Activated CD4-positive, alpha-beta memory T cell treated with anti-CD3 and anti-CD28 coated beads, Interleukin-2, amount 10 ng/mL, durations not matched to agents 7 days and 5 days (primary cell): ENCODE measurements around the gene TMEM132D. TPM values are rescaled to one million over a fixed set of nuclear protein-coding genes. Genes with fewer than 3 reads are reported as not detected.

Source experiments
- CTCF ChIA-PET: fragments of 350-600 bp; sonication (Branson Sonifier 250); formaldehyde crosslinking; loops from one replicate; lab custom pipeline; 2021; ENCODE audit warnings: antibody characterized with exemption, inconsistent platforms; lab: Charles Lee
- POLR2A ChIA-PET: fragments of 350-600 bp; sonication (Branson Sonifier 250); formaldehyde crosslinking; loops from one replicate; lab custom pipeline; 2021; ENCODE audit warnings: antibody characterized with exemption; lab: Charles Lee
- DNase-seq: peaks from one replicate; pipeline ENCODE4 v3.0.0-alpha.2; 2020
- H3K27ac Mint-ChIP-seq: one replicate; pipeline ENCODE4 v1.8.0; 2021; ENCODE audit warnings: mild to moderate bottlenecking, mixed read lengths
- H3K27me3 Mint-ChIP-seq: one replicate; pipeline ENCODE4 v1.8.0; 2021; ENCODE audit warnings: mixed read lengths
- H3K36me3 Mint-ChIP-seq: one replicate; pipeline ENCODE4 v1.8.0; 2021; ENCODE audit warnings: low read depth, mixed read lengths
- H3K4me1 Mint-ChIP-seq: one replicate; pipeline ENCODE4 v1.8.0; 2021; ENCODE audit warnings: mixed read lengths
- H3K4me3 Mint-ChIP-seq: one replicate; pipeline ENCODE4 v1.8.0; 2021; ENCODE audit warnings: mild to moderate bottlenecking, mixed read lengths
- H3K9me3 Mint-ChIP-seq: one replicate; pipeline ENCODE4 v1.8.0; 2021; ENCODE audit warnings: mixed read lengths
- total RNA-seq, 2 experiments: library from RNA; stranded (reverse); gene quantifications; one replicate each; pipeline ENCODE4 v1.2.3, GENCODE V29; 2021

Gene TMEM132D
- total RNA-seq, 2 experiments from 2014 or later: not detected

DNA sequence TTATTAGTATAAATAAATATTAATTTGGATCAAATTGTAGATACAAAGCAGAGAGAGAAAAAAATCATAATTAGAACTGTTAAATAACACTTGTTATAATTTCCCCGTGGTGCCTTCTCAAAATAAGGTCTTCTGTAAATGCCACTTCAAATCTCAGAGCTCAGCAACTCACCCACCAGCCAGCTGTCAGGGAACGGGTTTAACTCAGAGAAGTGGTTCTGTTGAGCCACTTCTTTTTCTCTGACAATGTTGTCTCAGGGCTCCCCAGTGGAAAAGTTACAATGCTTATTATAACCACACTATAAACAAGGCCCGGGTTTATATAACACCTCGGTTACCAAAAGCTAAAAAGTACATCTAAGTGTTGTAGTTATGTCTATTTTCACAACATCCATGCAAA lies 598.0 kb downstream of the TMEM132D start:
- DNase-seq: no peak
- POLR2A ChIA-PET: interaction anchor here (0.6 kb wide), 1 partner anchor 47 kb away, joined by 3 read pairs; no protein-coding TSS in a partner anchor
- Mint-ChIP-seq H3K4me3 (no peak overlapping the region), H3K36me3 (no peaks in the 10 kb centered on the region), H3K27me3 (no peaks in the 10 kb centered on the region), H3K4me1 (no peaks in the 10 kb centered on the region), H3K9me3 (peaks cover 30% of the 10 kb centered on the region), H3K27ac (no peak overlapping the region)
- CTCF ChIA-PET: no interaction called here

DNA sequence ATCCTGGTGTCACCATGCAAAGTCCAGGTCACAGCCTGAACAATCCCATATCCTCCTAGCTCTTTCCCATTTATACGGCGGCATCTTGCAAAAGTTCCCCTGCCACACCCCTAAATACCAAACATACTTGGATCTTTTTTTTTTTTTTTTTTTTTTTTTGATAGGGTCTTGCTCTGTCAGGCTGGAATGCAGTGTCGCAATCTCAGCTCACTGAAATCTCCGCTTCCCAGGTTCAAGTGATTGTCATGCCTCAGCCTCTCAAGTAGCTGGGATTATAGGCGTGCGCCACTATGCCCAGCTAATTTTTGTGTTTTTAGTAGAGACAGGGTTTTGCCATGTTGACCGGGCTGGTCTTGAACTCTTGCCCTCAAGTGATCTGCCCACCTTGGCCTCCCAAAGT lies 599.3 kb downstream of the TMEM132D start:
- Mint-ChIP-seq H3K4me1 (no peaks in the 10 kb centered on the region), H3K36me3 (no peaks in the 10 kb centered on the region), H3K4me3 (no peak overlapping the region), H3K27ac (no peak overlapping the region), H3K27me3 (no peaks in the 10 kb centered on the region), H3K9me3 (peaks cover 32% of the 10 kb centered on the region)
- ChIA-PET CTCF (no interaction called here), POLR2A (no interaction called here)
- DNase-seq: no peak

DNA sequence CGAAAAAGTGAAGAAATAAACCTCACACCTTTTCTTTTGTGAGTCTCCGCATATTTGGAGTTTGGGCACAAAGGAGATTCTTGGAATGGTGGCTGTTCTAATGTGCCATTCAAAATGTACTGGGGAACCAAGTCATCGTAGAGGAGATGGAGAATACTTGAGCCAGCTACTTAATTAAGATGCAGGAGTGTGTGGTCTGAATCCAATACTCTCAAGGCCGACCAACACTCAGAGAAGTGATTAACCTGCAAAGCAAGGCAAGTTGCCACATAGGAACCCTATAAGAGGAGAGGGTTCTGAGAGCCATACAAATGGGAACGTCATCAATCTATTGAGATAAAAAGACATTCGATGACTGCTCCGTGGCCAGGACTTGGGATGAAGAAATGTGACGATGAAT lies 603.8 kb downstream of the TMEM132D start:
- no peaks in the 10 kb centered on the region for H3K36me3 Mint-ChIP-seq
- no peaks in the 10 kb centered on the region for H3K4me1 Mint-ChIP-seq
- H3K27ac Mint-ChIP-seq: no peak overlapping the region
- peaks cover 27% of the 10 kb centered on the region for H3K9me3 Mint-ChIP-seq
- ChIA-PET POLR2A (no interaction called here), CTCF (no interaction called here)
- H3K27me3 Mint-ChIP-seq: no peaks in the 10 kb centered on the region
- no peak for DNase-seq
- no peak overlapping the region for H3K4me3 Mint-ChIP-seq

DNA sequence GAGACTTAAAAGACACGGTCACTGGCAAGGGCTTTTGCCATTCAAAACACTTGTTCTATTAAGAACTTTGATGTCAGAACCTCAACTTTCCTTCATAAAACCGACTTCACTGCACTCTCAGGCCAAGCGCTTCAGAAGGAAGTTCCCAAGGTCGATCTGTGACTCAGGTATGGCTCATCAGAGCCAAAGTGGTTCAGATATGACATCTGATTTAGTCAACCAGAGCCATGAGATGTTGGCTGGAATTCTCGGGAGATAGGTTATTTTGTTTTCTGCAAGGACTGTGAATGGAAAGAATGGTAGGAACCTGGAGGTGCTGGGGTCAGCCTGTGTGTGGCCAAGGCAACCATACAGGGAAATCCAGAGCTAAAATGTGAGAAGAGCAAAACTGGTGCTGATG lies 604.9 kb downstream of the TMEM132D start:
- peaks cover 19% of the 10 kb centered on the region for H3K9me3 Mint-ChIP-seq
- no peak overlapping the region for H3K4me3 Mint-ChIP-seq
- no peaks in the 10 kb centered on the region for H3K36me3 Mint-ChIP-seq
- H3K27ac Mint-ChIP-seq: no peak overlapping the region
- ChIA-PET POLR2A (no interaction called here), CTCF (no interaction called here)
- DNase-seq: no peak
- no peaks in the 10 kb centered on the region for H3K4me1 Mint-ChIP-seq
- H3K27me3 Mint-ChIP-seq: no peaks in the 10 kb centered on the region

DNA sequence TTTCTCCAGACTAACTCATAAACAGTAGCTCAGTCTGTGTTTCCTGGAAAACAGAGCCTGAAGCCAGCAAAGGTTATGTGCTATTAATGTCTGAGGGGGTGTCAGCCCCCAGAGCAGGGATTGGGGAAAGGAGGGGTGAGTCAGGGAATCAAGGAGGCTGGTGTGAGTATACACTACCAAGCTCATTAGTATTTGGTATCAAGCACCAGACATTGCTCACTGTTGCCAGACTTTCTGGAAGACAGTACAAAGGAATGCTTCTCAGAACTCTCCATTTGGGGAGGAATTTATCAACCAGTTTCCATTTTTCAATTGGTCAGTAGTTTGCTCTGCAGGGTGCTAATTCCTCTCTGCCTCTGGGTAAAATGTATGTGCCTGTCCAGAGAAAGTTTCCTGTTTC lies 607.2 kb downstream of the TMEM132D start:
- ChIA-PET CTCF (no interaction called here), POLR2A (no interaction called here)
- no peaks in the 10 kb centered on the region for H3K36me3 Mint-ChIP-seq
- H3K4me1 Mint-ChIP-seq: no peaks in the 10 kb centered on the region
- H3K9me3 Mint-ChIP-seq: peaks cover 14% of the 10 kb centered on the region
- no peak for DNase-seq
- H3K27me3 Mint-ChIP-seq: no peaks in the 10 kb centered on the region
- no peak overlapping the region for H3K27ac Mint-ChIP-seq
- no peak overlapping the region for H3K4me3 Mint-ChIP-seq

DNA sequence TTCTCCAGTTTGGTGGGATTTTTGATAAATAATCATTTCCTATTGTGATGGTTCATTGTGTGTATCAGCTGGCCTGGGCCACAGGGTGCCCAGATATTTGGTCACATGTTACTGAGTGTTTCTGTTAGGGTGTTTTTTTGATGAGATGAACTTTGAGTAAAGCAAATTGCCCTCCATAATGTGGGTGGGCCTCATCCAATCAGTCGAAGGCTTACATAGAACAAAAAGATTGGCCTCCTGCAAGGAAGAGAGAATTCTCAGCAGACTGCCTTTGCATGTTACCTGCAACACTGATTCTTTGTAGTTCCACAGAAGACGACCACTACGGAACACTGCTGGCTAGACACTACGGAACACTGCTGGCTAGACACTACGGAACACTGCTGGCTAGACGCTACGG lies 609.0 kb downstream of the TMEM132D start:
- peaks cover 6% of the 10 kb centered on the region for H3K9me3 Mint-ChIP-seq
- DNase-seq: no peak
- ChIA-PET CTCF (no interaction called here), POLR2A (no interaction called here)
- H3K4me1 Mint-ChIP-seq: no peaks in the 10 kb centered on the region
- H3K27me3 Mint-ChIP-seq: no peaks in the 10 kb centered on the region
- H3K36me3 Mint-ChIP-seq: no peaks in the 10 kb centered on the region
- H3K27ac Mint-ChIP-seq: no peak overlapping the region
- no peak overlapping the region for H3K4me3 Mint-ChIP-seq

DNA sequence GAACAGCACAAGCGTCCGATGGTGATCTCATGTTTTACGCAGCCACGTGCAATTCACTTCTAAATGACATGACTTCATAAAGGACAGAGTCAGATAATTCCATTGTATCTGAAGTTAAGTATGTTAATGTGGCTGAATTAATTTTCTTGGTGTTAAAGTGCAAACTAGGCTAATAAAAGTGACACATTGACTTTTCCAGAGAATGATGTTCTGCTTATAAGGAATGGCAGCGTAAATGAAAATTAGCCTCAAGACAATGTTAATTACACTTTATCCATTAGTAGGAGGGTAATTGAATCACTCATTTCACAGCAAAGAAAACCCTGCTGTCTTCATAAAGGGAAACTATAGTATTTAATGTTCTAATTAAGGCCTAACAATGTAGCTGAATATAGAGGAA lies 624.1 kb downstream of the TMEM132D start:
- no peak overlapping the region for H3K4me3 Mint-ChIP-seq
- CTCF ChIA-PET: no interaction called here
- H3K27ac Mint-ChIP-seq: no peak overlapping the region
- peaks cover 14% of the 10 kb centered on the region for H3K9me3 Mint-ChIP-seq
- no peaks in the 10 kb centered on the region for H3K27me3 Mint-ChIP-seq
- H3K4me1 Mint-ChIP-seq: no peaks in the 10 kb centered on the region
- POLR2A ChIA-PET: no interaction called here
- DNase-seq: no peak
- no peaks in the 10 kb centered on the region for H3K36me3 Mint-ChIP-seq

DNA sequence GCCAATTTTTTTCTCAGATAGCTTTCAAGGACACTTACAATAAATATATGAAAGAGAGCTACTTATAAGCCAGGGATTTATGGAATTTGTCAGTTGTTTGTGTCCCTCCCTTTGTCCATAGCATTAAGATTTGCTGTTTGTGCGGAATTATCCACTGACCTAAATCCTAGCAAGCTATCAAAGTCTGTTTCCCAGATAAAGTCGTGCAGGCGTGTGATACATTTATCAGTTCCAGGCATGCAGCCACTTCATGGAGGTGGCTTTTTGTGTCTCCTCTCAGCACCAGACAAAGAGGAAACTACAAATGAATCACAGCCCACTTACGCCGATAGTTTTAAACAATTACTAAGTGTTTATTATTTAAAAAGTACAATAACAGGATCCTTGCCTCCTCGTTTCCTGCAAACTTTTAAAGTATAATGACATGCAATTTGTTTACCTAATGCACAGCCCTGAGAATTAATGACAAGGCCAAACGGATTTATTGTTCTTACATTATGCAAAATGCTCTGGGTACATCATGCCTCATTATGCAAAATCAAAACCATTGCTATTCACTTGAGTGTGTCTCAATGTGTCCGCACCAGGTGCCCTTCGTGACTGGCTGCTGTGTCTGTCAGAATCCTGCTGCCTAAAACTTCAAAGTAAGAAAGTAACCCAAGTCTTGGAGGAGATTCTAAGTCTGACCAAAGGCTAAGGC lies 627.3 kb downstream of the TMEM132D start:
- Mint-ChIP-seq H3K36me3 (no peaks in the 10 kb centered on the region), H3K4me3 (no peak overlapping the region), H3K9me3 (peaks cover 14% of the 10 kb centered on the region), H3K27me3 (no peaks in the 10 kb centered on the region), H3K27ac (no peak overlapping the region), H3K4me1 (no peaks in the 10 kb centered on the region)
- ChIA-PET CTCF (no interaction called here), POLR2A (no interaction called here)
- no peak for DNase-seq

DNA sequence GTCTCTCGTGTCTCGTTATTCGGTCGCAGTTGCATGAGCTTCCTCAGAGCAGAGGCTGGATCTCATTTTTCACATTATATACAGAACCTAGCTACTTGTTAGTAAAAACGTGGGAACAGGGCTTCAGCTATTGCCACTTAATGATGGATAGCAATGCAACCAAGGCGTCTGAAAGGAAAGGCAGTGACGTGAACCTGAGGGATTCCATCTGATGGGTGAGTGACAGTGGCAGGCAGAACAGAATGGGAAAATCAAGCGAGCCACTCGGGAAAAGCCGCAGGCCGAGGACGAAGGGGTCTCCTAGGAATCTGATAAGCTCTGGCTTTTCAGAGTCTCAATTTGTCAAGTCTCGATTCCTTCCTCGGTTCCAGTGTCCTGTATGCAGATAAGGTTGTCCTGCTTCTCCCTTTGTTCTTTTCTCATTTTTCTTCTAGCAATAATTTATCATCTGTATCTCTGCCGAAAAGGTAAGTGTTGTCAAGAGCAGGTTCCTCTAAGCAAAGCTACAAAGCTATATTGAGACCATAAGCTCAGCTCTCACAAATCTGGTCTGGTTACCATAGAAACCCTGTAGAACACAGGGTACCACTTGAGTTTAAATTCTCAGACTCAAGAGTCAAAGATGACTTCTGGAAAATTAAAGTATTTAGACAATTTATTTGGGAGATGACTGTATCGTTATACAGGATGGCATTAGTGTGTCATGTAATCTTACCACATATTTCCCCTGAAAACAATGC lies 633.9 kb downstream of the TMEM132D start:
- POLR2A ChIA-PET: no interaction called here
- CTCF ChIA-PET: no interaction called here
- Mint-ChIP-seq H3K27me3 (no peaks in the 10 kb centered on the region), H3K36me3 (no peaks in the 10 kb centered on the region), H3K27ac (no peak overlapping the region), H3K4me3 (no peak overlapping the region), H3K9me3 (peaks cover 22% of the 10 kb centered on the region), H3K4me1 (no peaks in the 10 kb centered on the region)
- DNase-seq: no peak

DNA sequence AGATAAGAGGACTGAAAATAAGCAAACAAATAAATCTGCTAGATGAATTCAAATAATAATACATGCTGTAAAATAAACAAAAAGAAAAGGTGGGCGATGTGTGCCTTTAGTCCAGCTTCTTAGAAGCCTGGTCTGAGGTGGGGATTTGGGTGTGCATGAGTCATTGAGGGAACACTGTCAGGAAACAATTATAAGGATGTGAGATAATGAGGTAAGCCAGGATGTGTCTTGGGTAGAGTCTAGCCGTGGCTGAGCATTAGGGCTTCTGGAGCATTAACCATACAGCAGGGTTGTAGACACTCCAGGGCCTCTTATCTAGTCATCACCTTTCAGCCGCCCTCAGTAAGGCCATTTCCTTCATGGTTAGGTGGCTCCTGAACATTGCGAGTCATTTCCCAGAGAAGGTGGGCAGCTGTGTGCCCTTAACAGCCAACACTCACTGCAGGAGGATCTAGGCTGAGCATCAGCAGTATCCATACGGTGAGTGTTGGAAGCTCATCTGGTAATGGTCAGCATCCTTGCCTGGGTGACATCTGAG lies 645.0 kb downstream of the TMEM132D start:
- no peak for DNase-seq
- CTCF ChIA-PET: no interaction called here
- no peak overlapping the region for H3K27ac Mint-ChIP-seq
- POLR2A ChIA-PET: interaction anchor here (0.6 kb wide), 1 partner anchor 47 kb away, joined by 3 read pairs; no protein-coding TSS in a partner anchor
- H3K27me3 Mint-ChIP-seq: no peaks in the 10 kb centered on the region
- peaks cover 21% of the 10 kb centered on the region for H3K9me3 Mint-ChIP-seq
- H3K4me1 Mint-ChIP-seq: no peaks in the 10 kb centered on the region
- no peak overlapping the region for H3K4me3 Mint-ChIP-seq
- H3K36me3 Mint-ChIP-seq: no peaks in the 10 kb centered on the region

DNA sequence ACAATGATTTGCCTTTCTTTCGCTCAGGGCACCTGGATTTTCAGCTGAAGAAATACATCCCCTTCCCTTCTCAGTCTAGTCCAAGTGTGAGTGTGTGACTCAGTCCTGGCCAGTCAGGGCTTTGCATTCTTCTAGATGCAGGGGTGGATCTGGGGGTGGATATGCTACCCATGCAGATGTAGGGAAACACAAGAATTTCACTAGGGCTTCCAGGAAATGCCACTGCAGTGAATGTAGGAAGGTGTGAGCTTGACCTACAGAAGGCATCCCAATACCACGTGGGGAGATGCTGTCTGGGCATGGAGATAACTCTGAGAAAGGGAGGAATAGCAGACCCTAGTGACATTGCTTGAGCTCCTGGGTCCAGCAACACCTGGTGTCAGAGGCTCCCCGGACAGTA lies 646.3 kb downstream of the TMEM132D start:
- no peaks in the 10 kb centered on the region for H3K4me1 Mint-ChIP-seq
- ChIA-PET POLR2A (no interaction called here), CTCF (no interaction called here)
- DNase-seq: no peak
- no peaks in the 10 kb centered on the region for H3K36me3 Mint-ChIP-seq
- H3K4me3 Mint-ChIP-seq: no peak overlapping the region
- H3K9me3 Mint-ChIP-seq: peaks cover 15% of the 10 kb centered on the region
- no peaks in the 10 kb centered on the region for H3K27me3 Mint-ChIP-seq
- no peak overlapping the region for H3K27ac Mint-ChIP-seq

DNA sequence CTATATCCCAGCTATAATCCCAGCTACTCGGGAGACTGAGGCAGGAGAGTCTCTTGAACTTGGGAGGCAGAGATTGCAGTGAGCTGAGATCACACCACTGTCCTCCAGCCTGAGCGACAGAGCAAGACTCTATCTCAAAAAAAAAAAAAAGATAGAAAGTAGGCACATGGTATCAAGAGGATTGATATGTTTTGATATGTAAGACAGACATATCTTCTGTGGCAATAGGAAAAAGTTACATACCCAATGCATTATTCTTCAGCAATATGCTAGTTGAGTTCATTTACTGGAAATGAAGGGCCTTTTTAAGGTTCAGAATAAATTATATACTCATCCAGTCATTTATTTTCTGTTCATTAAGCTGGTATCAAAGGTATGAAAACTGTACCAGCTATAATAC lies 657.2 kb downstream of the TMEM132D start:
- POLR2A ChIA-PET: no interaction called here

DNA sequence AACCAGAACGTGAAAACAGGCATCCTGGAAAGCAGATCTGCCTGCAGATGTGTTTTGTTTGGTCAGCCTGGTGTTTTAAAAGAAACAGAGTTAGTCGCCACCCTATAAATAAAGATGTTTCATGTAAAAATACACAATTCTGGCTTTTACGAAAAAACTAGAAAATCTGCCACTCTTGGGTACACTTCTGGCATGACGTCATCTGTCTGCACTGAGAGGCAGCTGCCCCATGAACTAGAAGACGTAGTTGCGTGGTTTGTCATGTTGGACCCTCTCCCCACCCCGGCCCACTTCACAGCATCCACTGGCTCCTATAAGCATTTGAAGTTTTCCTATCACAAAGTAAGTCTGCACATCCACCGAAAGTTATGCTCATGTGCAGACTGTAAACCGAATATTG lies 658.1 kb downstream of the TMEM132D start:
- CTCF ChIA-PET: no interaction called here
- Mint-ChIP-seq H3K4me1 (no peaks in the 10 kb centered on the region), H3K4me3 (no peak overlapping the region), H3K9me3 (peaks cover 33% of the 10 kb centered on the region), H3K36me3 (no peaks in the 10 kb centered on the region), H3K27ac (no peak overlapping the region), H3K27me3 (no peaks in the 10 kb centered on the region)
- no peak for DNase-seq
- POLR2A ChIA-PET: no interaction called here

More for the DNA sequence above, 657.2 kb downstream of the TMEM132D start:
- Mint-ChIP-seq H3K4me1 (no peaks in the 10 kb centered on the region), H3K27me3 (no peaks in the 10 kb centered on the region), H3K27ac (no peak overlapping the region), H3K36me3 (no peaks in the 10 kb centered on the region), H3K9me3 (peaks cover 31% of the 10 kb centered on the region), H3K4me3 (no peak overlapping the region)
- DNase-seq: no peak
- CTCF ChIA-PET: no interaction called here
